Neural progenitor cell (in vitro differentiated cells): ENCODE measurements around the gene SHISA3.

Experiments used
- EZH2phosphoT487 ChIP-seq: fragments of 200-600 bp; sonication (generic); IDR thresholded peaks from 2 replicates; pipeline ENCODE4 v1.6.1; 2017; ENCODE audit warnings: antibody characterized with exemption
- TF ChIP-seq, protein P1 (sequence below): fragments of 200-600 bp; sonication (generic); IDR thresholded peaks from 2 replicates; pipeline ENCODE4 v1.5.1; 2017; ENCODE audit warnings: antibody characterized with exemption, mild to moderate bottlenecking

GRCh38 chr4:42377497-42377896 lies 19.8 kb upstream of the SHISA3 start:
- TF ChIP-seq, protein P1, sequence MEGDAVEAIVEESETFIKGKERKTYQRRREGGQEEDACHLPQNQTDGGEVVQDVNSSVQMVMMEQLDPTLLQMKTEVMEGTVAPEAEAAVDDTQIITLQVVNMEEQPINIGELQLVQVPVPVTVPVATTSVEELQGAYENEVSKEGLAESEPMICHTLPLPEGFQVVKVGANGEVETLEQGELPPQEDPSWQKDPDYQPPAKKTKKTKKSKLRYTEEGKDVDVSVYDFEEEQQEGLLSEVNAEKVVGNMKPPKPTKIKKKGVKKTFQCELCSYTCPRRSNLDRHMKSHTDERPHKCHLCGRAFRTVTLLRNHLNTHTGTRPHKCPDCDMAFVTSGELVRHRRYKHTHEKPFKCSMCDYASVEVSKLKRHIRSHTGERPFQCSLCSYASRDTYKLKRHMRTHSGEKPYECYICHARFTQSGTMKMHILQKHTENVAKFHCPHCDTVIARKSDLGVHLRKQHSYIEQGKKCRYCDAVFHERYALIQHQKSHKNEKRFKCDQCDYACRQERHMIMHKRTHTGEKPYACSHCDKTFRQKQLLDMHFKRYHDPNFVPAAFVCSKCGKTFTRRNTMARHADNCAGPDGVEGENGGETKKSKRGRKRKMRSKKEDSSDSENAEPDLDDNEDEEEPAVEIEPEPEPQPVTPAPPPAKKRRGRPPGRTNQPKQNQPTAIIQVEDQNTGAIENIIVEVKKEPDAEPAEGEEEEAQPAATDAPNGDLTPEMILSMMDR = no peak
- no peak for TF ChIP-seq EZH2phosphoT487
